GM12874 (cell line): ENCODE data around the gene UCHL1.

ENCODE experiments used
- TF ChIP-seq, protein P1 (sequence below): IDR thresholded peaks from 2 replicates; pipeline ENCODE4 v1.5.1; 2011; ENCODE audit warnings: low read depth, mild to moderate bottlenecking, control low read depth, low read length, moderate library complexity; ENCODE audit not compliant: insufficient read depth

UCHL1 gene

DNA sequence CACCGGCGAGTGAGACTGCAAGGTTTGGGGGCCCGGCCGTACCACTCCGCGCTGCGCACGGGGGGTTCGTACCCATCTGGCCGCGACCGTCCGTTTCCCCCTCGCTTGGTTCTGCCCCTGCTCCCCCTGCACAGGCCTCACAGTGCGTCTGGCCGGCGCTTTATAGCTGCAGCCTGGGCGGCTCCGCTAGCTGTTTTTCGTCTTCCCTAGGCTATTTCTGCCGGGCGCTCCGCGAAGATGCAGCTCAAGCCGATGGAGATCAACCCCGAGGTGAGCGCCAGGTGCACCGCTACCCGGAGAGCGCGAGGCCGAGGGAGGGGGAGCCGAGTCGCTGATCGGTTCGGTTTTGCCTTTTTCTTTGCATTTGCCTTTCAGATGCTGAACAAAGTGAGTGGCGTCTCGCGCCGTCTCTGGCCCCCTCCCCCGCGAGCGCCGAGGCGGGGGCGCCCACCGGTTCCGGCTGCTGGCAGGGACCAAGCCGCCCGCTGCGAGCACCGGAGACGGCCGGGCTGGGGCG is at the start of gene UCHL1:
UCHL1 (plus strand) TSS at position 189 of the 517 bp plus-strand sequence; CDS start at position 238, 49 bp downstream.
- TF ChIP-seq, protein P1, sequence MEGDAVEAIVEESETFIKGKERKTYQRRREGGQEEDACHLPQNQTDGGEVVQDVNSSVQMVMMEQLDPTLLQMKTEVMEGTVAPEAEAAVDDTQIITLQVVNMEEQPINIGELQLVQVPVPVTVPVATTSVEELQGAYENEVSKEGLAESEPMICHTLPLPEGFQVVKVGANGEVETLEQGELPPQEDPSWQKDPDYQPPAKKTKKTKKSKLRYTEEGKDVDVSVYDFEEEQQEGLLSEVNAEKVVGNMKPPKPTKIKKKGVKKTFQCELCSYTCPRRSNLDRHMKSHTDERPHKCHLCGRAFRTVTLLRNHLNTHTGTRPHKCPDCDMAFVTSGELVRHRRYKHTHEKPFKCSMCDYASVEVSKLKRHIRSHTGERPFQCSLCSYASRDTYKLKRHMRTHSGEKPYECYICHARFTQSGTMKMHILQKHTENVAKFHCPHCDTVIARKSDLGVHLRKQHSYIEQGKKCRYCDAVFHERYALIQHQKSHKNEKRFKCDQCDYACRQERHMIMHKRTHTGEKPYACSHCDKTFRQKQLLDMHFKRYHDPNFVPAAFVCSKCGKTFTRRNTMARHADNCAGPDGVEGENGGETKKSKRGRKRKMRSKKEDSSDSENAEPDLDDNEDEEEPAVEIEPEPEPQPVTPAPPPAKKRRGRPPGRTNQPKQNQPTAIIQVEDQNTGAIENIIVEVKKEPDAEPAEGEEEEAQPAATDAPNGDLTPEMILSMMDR: no peak

DNA sequence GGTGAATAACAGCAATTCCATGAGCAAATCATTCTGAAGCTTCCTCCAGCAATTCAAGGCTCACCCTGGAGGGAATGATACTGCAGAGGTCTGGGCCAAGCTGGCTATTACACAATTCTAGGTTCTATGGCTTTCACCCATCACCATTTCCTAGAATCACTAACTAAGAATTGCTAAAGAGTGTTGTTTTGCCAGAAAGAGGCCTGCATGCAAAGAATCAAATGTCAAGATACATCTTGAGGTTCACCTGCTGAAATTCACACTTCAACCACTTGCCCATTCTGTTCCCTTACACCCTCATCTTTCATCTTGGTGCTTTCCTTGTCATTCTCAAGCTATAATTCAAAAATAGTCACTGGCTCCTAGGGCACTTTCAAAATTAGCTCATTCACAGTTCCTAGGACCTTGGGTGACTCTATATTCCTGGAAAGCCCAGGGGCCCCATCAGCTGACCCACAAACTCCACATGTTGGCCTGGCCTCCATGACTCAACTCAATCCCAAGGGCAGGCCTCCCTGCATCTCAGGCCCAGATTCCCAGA is 49.4 kb upstream of the UCHL1 start:
- TF ChIP-seq, protein P1: no peak

DNA sequence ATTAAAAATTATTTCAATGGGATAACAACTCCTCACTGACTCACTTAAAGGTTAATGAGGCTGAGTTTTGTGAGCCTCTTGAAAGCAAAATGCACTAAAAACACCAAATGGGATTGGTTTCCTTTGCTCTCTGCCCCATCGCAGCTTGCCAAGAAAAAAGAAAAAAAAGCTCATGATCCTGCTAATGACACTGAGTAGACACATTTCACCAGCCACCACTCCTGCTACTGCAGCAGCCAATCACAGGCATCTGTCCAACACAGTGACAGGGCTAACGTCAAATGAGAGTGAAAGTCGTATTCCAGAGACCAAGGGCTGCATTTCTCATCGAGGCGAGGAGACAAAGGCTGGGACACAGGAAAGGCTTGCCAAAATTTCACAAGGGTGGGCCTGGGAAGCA is 47.5 kb upstream of the UCHL1 start:
- TF ChIP-seq, protein P1: no peak

DNA sequence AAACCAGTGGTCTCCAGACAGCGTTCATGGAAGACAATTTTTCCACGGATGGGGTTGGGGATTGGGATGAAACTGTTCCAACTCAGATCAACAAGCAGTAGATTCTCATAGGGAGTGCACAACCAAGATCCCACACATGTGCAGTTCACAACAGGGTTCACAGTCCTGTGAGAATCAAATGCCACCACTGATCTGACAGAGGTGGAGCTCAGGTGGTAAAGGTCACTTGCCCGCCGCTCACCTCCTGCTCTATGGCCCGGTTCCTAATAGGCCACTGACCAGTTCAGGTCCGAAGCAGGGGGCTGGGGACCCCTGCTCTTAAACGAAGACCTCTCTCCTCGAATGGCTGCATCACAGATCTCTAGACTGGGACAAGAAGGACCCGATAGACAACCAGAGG is 46.8 kb upstream of the UCHL1 start:
- TF ChIP-seq, protein P1: no peak

DNA sequence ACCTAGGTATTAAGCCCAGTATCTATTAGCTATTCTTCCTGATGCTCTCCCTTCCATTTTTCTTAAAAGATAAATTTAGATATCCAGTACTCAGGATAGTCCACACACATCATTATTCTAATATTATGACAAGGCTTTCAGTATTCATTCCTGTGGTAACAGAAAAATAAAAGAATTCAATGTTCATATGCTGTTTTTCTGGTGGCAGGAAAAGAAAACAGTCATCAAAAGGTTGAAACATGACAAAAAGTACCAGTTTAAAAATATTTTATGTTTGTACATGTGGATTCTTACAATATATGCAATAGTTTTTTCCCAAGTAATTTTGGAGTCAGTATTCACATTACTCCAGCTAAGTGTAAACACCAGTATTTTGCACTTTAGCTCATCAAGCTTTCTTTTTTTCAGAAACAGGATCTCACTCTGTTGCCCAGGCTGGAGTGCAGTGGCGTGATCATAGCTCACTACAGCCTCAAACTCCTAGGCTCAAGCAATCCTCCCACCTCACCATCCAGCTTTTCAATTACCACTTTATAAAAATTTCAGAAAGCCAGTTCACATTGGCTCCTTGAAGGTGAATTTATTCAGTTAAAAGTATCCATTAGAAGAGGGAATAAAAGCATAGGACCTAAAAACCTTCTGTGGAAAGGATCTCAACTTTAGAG is 44.6 kb upstream of the UCHL1 start:
- TF ChIP-seq, protein P1: no peak

DNA sequence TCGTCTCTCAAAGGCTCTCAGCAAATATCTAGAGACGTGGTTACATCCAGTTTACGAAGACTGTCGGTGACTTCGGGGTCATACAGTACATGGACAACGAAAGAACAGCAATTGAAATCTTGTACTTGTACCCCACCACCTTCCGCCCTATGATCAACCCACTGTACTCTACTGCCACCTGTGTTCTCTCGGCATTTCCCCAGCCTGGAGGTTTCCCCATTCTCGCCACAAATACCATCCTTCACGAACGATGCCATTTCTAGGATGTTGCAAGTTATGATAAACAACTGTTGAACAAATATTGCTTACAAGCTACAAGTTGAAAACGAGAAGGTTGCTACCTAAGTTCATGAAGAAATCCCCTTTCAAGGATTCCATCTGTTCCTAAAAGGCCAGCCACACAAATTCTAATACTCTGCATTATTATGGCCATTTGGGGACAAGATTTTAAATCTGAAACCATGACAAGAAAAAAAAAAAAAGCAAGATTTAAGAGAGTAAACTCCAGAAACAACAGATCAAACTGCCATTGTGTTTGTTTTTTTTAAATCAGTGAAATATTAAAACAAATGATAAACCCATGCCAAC is 44.0 kb upstream of the UCHL1 start:
- TF ChIP-seq, protein P1: peak; percentile 57

DNA sequence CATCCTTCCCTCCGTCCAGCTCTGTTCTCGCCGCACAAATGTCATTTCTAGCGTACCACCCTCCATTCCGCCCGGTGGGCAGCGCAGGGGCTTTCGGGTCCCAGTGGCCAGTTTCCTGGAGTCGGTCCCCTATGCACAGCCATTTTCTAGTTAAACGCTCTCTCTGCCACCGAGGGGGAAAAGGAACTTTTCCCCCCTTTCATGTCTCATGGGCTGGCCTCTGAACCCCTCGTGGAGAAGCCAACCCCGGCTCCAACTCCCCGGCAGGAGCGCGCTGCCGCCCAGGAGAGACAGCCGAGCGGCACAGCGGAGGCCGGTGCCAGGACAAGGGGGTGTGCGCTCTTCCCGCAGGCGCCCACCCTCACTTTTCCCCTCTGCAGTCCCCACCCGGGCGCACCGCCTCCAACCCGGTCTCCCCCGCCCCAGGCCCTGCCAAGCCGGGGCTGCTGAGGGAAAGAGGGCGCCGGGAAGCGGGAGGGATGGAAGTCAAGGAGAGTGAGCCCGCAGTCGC is 43.0 kb upstream of the UCHL1 start:
- TF ChIP-seq, protein P1: no peak
